Mucosa of stomach (tissue), 1 donor: ENCODE data around the gene LAGE3.

Experiments
- H3K27me3 ChIP-seq: one replicate; pipeline ENCODE4 v1.7.0; 2013; ENCODE audit warnings: mild to moderate bottlenecking, low read length; ENCODE audit not compliant: control insufficient read depth, insufficient read depth
- H3K36me3 ChIP-seq: one replicate; pipeline ENCODE4 v1.7.0; 2013; ENCODE audit warnings: low read length; ENCODE audit not compliant: control insufficient read depth, insufficient read depth
- H3K4me1 ChIP-seq: one replicate; pipeline ENCODE4 v1.7.0; 2013; ENCODE audit warnings: mild to moderate bottlenecking, low read length; ENCODE audit not compliant: control insufficient read depth, insufficient read depth
- H3K4me3 ChIP-seq: one replicate; pipeline ENCODE4 v1.7.0; 2013; ENCODE audit warnings: low read length
- H3K9ac ChIP-seq: one replicate; pipeline ENCODE4 v1.7.0; 2013; ENCODE audit warnings: mild to moderate bottlenecking, low read length, moderate library complexity
- H3K9me3 ChIP-seq: one replicate; pipeline ENCODE4 v1.7.0; 2013; ENCODE audit warnings: mild to moderate bottlenecking, low read length, moderate library complexity; ENCODE audit not compliant: control insufficient read depth
- donor health status: Pancreatic carcinoma.

LAGE3 gene

GRCh38 chrX:154443479-154443910 is 35.6 kb downstream of the LAGE3 start:
- peaks cover 8% of the 10 kb centered on the region for H3K4me1 ChIP-seq
- H3K27me3 ChIP-seq = no peaks in the 10 kb centered on the region
- no peaks in the 10 kb centered on the region for H3K9me3 ChIP-seq
- H3K4me3 ChIP-seq = no peak overlapping the region
- no peaks in the 10 kb centered on the region for H3K36me3 ChIP-seq
- H3K9ac ChIP-seq = peak overlapping the region; percentile 61

GRCh38 chrX:154441984-154442707 is 36.9 kb downstream of the LAGE3 start:
- H3K36me3 ChIP-seq = no peaks in the 10 kb centered on the region
- no peaks in the 10 kb centered on the region for H3K27me3 ChIP-seq
- H3K9ac ChIP-seq = no peak overlapping the region
- no peaks in the 10 kb centered on the region for H3K9me3 ChIP-seq
- H3K4me1 ChIP-seq = peaks cover 17% of the 10 kb centered on the region
- no peak overlapping the region for H3K4me3 ChIP-seq

- H3K4me1 ChIP-seq = peaks cover 17% of the 10 kb centered on the region
- no peaks in the 10 kb centered on the region for H3K36me3 ChIP-seq
- H3K9me3 ChIP-seq = no peaks in the 10 kb centered on the region
- H3K4me3 ChIP-seq = no peak overlapping the region
- no peak overlapping the region for H3K9ac ChIP-seq
- no peaks in the 10 kb centered on the region for H3K27me3 ChIP-seq
Measured at GRCh38 chrX:154441564-154441963, 37.5 kb downstream of the LAGE3 start.

GRCh38 chrX:154440623-154441357 is 38.3 kb downstream of the LAGE3 start:
- H3K4me1 ChIP-seq = peaks cover 17% of the 10 kb centered on the region
- H3K9ac ChIP-seq = no peak overlapping the region

GRCh38 chrX:154439841-154440240 is 39.2 kb downstream of the LAGE3 start:
- Histone ChIP-seq H3K9ac (no peak overlapping the region), H3K4me1 (peaks cover 12% of the 10 kb centered on the region), H3K36me3 (no peaks in the 10 kb centered on the region), H3K4me3 (no peak overlapping the region), H3K9me3 (no peaks in the 10 kb centered on the region), H3K27me3 (no peaks in the 10 kb centered on the region)

More at GRCh38 chrX:154440623-154441357, 38.3 kb downstream of the LAGE3 start:
- Histone ChIP-seq H3K9me3 (no peaks in the 10 kb centered on the region), H3K4me3 (no peak overlapping the region), H3K27me3 (no peaks in the 10 kb centered on the region), H3K36me3 (no peaks in the 10 kb centered on the region)

- Histone ChIP-seq H3K9me3 (no peaks in the 10 kb centered on the region), H3K4me3 (peak overlapping the region; percentile 25), H3K9ac (peak overlapping the region; percentile 28), H3K27me3 (no peaks in the 10 kb centered on the region), H3K36me3 (no peaks in the 10 kb centered on the region), H3K4me1 (peaks cover 10% of the 10 kb centered on the region)
Measured at GRCh38 chrX:154437971-154438893, 40.8 kb downstream of the LAGE3 start.

GRCh38 chrX:154436983-154437752 is 41.9 kb downstream of the LAGE3 start, which contains the start of gene GDI1:
TSS of gene GDI1 (plus strand) at chrX:154437154. CDS start at chrX:154437255, 101 bp downstream.
- peaks cover 10% of the 10 kb centered on the region for H3K4me1 ChIP-seq
- no peak within 1 kb of the TSS for H3K9ac ChIP-seq
- H3K27me3 ChIP-seq = no peaks in the 10 kb centered on the region
- H3K4me3 ChIP-seq = peak within 1 kb of the TSS; percentile 25
- H3K36me3 ChIP-seq = no peaks in the 10 kb centered on the region
- H3K9me3 ChIP-seq = no peaks in the 10 kb centered on the region

- Histone ChIP-seq H3K36me3 (no peaks in the 10 kb centered on the region), H3K9ac (no peak overlapping the region)
Measured at GRCh38 chrX:154436374-154436982, 42.6 kb downstream of the LAGE3 start.

GRCh38 chrX:154435171-154435733 is 43.8 kb downstream of the LAGE3 start:
- H3K36me3 ChIP-seq = no peaks in the 10 kb centered on the region
- peaks cover 16% of the 10 kb centered on the region for H3K4me1 ChIP-seq
- H3K27me3 ChIP-seq = no peaks in the 10 kb centered on the region

More at GRCh38 chrX:154436374-154436982, 42.6 kb downstream of the LAGE3 start:
- Histone ChIP-seq H3K4me1 (peaks cover 10% of the 10 kb centered on the region), H3K9me3 (no peaks in the 10 kb centered on the region), H3K27me3 (no peaks in the 10 kb centered on the region), H3K4me3 (no peak overlapping the region)

GRCh38 chrX:154434394-154435168 is 44.5 kb downstream of the LAGE3 start:
- H3K27me3 ChIP-seq = no peaks in the 10 kb centered on the region
- no peaks in the 10 kb centered on the region for H3K9me3 ChIP-seq
- no peak overlapping the region for H3K4me3 ChIP-seq
- peaks cover 18% of the 10 kb centered on the region for H3K4me1 ChIP-seq
- H3K36me3 ChIP-seq = no peaks in the 10 kb centered on the region
- H3K9ac ChIP-seq = no peak overlapping the region

More at GRCh38 chrX:154435171-154435733, 43.8 kb downstream of the LAGE3 start:
- Histone ChIP-seq H3K9me3 (no peaks in the 10 kb centered on the region), H3K9ac (no peak overlapping the region), H3K4me3 (no peak overlapping the region)
